SJSA1 (cell line): Measurements from ENCODE around the gene PTGES. TPM values are rescaled to one million over a fixed set of nuclear protein-coding genes. Genes with fewer than 3 reads are reported as not detected.

Source experiments
- DNase-seq, 2 experiments: peaks; one replicate each; pipeline ENCODE4 v3.0.0-alpha.2; 2015 to 2020; ENCODE audit warnings: low spot score in 2 of 2, low read depth in 1 of 2
- H3K27ac ChIP-seq: fragments of 250-450 bp; sonication (Bioruptor Pico); 2 replicates; pipeline ENCODE4 v1.5.1; 2020; ENCODE audit warnings: mild to moderate bottlenecking, moderate library complexity
- H3K27me3 ChIP-seq: fragments of 250-450 bp; sonication (Bioruptor Pico); replicated peaks from 2 replicates; pipeline ENCODE4 v1.5.1; 2020; ENCODE audit warnings: mild to moderate bottlenecking, moderate library complexity
- H3K36me3 ChIP-seq: fragments of 250-450 bp; sonication (Bioruptor Pico); 2 replicates; pipeline ENCODE4 v1.5.1; 2020; ENCODE audit warnings: mild to moderate bottlenecking
- H3K4me1 ChIP-seq: fragments of 250-450 bp; sonication (Bioruptor Pico); replicated peaks from 2 replicates; pipeline ENCODE4 v1.6.1; 2021; ENCODE audit warnings: mild to moderate bottlenecking
- H3K4me3 ChIP-seq: fragments of 250-450 bp; sonication (Bioruptor Pico); 2 replicates; pipeline ENCODE4 v1.5.1; 2020; ENCODE audit warnings: mild to moderate bottlenecking
- H3K9me3 ChIP-seq: fragments of 250-450 bp; sonication (Bioruptor Pico); replicated peaks from 2 replicates; pipeline ENCODE4 v1.5.1; 2020; ENCODE audit warnings: mild to moderate bottlenecking
- total RNA-seq: library from RNA; depleted of rRNA; stranded (reverse); fragments of >200 nt; shearing (Covaris generic); gene quantifications from 2 replicates; pipeline ENCODE4 v1.2.3, GENCODE V29; 2014

The PTGES gene
- total RNA-seq, 1 experiment from 2014 or later: 5.4 TPM

DNA sequence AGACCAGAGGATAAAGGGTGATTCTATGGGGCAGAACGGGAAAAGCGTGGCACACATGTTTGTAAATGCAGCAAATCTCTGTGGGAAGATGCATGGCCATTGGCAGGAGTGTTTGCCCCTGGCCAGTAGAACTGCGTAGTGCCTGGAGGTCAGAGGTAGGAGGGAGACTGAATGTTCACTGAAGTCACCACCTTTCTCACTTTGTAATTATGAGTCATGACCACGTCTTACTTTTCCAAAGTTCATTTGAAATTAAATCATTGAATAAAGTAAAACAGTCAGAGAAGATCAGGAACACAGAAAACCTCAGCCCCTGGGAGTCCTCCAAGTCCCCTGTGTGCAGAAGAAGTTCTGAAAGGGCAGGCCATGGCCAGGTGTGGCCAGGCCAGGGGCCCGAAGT lies 4.6 kb downstream of the PTGES start:
- no peaks in the 10 kb centered on the region for H3K27me3 ChIP-seq
- no peaks in the 10 kb centered on the region; the same call in 1 of the 2 replicates for H3K36me3 ChIP-seq
- no peak overlapping the region for H3K4me3 ChIP-seq
- H3K27ac ChIP-seq: no peak overlapping the region
- no peaks in the 10 kb centered on the region for H3K9me3 ChIP-seq
- H3K4me1 ChIP-seq: peaks cover 67% of the 10 kb centered on the region
- DNase-seq: no peak

- Histone ChIP-seq H3K4me1 (peaks cover 47% of the 10 kb centered on the region), H3K27ac (peak overlapping the region; percentile 75), H3K36me3 (no peaks in the 10 kb centered on the region), H3K27me3 (no peaks in the 10 kb centered on the region), H3K9me3 (no peaks in the 10 kb centered on the region), H3K4me3 (no peak overlapping the region)
- peak in 1 of 2 experiments; percentile 52 for DNase-seq
Observed at GRCh38 chr9:129746092-129746777, 6.6 kb downstream of the PTGES start.

GRCh38 chr9:129745200-129745599 lies 7.6 kb downstream of the PTGES start:
- no peaks in the 10 kb centered on the region for H3K9me3 ChIP-seq

DNA sequence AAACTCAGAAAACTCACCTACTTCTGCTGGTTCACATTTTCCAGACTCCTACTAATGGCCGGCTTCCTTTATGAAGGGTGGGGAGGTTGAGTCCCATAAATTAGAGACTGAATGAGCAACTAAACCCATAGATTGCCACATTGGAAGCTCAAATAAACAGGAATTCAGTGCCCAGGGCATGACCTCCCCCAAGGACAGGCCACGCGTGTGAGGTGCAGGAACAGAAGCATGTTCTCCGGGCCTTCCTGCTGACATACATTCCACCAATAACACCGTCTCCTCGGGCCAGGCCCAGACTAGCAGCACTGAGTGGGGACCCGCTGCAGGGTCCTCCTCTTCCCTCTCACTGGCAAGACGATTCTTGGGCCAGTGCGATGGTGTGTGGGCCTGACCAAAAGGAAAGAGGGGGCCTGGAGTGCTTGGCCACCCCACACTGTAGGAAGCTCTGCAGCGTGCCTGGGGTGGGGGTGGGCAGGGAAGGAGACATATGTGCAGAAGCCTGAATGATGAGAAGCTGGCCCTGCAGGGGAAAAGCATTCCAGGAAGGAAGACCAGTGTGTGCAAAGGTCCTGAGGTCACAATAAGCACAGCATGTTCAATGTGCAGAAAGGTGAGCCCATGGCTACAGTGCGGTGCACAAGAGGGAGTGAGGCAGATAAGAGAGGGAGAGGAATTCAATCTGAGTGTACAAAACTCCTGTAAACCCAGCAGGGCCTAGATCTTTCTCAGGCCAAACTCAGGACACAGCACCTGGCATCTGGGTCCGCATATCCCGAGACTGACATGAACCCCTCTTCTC lies 12.0 kb downstream of the PTGES start:
- Histone ChIP-seq H3K4me1 (peaks cover 7% of the 10 kb centered on the region), H3K27ac (no peak overlapping the region), H3K27me3 (no peaks in the 10 kb centered on the region), H3K36me3 (no peaks in the 10 kb centered on the region), H3K4me3 (no peak overlapping the region), H3K9me3 (no peaks in the 10 kb centered on the region)
- no peak for DNase-seq

More at GRCh38 chr9:129745200-129745599, 7.6 kb downstream of the PTGES start:
- no peak for DNase-seq
- Histone ChIP-seq H3K27ac (no peak overlapping the region), H3K36me3 (no peaks in the 10 kb centered on the region), H3K4me1 (peaks cover 39% of the 10 kb centered on the region), H3K27me3 (no peaks in the 10 kb centered on the region), H3K4me3 (no peak overlapping the region)

GRCh38 chr9:129740174-129740573 lies 12.7 kb downstream of the PTGES start:
- Histone ChIP-seq H3K9me3 (no peaks in the 10 kb centered on the region), H3K4me3 (no peak overlapping the region), H3K4me1 (peaks cover 6% of the 10 kb centered on the region), H3K27me3 (no peaks in the 10 kb centered on the region), H3K36me3 (no peaks in the 10 kb centered on the region), H3K27ac (no peak overlapping the region)
- DNase-seq: no peak

DNA sequence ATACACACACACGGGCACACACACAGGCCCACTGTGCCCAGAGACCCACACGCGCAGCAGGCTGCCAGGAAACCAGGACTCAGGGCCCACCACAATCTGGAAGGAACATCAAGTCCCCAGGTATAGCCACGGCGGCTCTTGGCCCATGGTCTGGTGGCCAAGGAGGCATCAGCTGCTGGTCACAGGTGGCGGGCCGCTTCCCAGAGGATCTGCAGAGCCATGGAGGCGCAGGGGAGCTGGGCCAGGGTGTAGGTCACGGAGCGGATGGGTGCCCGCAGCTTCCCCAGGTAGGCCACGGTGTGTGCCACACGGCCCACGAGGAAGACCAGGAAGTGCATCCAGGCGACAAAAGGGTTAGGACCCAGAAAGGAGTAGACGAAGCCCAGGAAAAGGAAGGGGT lies 13.4 kb downstream of the PTGES start:
- DNase-seq: no peak
- H3K9me3 ChIP-seq: no peaks in the 10 kb centered on the region
- peaks cover 6% of the 10 kb centered on the region for H3K4me1 ChIP-seq
- no peaks in the 10 kb centered on the region for H3K27me3 ChIP-seq
- H3K27ac ChIP-seq: no peak overlapping the region
- H3K36me3 ChIP-seq: no peaks in the 10 kb centered on the region
- no peak overlapping the region for H3K4me3 ChIP-seq

DNA sequence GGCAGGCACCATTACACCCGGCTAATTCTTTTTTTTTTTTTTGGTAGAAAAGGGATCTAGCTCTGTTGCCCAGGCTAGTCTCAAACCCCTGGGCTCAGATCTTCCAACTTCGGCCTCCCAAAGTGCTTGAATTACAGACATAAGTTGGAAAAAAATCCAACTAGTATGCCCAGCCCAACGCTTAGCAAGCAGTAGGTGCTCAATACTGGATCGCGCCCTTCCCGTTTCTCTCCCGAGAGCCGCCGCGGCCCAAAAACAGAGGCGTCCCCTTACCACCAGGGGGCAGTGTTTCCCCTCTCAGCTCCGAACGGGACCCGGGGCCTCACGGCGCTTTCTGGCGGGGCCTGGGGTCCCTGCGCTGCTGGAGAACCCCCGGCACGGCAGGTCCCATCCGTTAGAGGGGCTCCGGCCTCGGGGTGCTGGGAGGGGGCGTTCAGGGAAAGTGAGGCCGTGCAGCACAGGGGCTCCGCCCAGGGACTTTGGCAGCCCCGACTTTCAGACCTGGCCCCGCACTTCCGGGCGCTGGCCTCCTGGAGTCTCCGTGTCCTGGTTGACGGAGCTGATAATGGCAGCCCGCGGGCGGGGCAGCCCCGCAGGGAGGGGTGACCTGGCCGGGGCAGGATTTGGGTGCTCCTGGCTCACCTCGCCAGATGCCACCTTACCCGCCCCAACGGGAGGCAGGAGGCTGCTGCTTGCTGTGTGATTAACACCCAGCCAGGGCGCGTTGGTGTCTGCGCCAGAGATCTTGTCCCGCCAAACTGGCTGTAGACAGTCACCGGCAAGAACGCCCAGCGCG lies 15.2 kb downstream of the PTGES start:
- no peaks in the 10 kb centered on the region for H3K9me3 ChIP-seq
- peaks cover 6% of the 10 kb centered on the region for H3K4me1 ChIP-seq
- H3K27ac ChIP-seq: peak overlapping the region; percentile 66
- H3K27me3 ChIP-seq: no peaks in the 10 kb centered on the region
- peak; percentile 79 to 89 for DNase-seq
- H3K36me3 ChIP-seq: no peaks in the 10 kb centered on the region
- H3K4me3 ChIP-seq: peak overlapping the region; percentile 34

DNA sequence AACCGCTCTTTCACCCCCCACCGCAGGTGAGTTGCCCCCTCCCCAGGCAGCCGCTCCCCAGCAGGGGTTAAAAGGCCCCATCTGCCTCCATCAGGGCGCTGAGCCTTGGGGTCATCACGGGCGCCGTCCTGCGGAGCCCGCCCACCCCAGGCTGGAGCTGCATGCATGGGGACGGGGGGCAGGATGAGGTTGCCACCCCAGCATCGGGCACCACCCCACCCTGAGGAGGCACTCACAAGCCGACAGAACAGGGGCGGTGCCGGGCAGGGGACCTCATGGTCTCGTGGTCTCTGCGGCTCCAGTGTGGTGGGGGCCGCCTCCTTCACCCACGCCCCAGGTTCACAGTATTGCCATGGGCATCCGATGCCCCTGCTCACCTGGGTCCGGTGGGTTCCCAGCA lies 16.5 kb downstream of the PTGES start:
- no peak overlapping the region for H3K27ac ChIP-seq
- no peak overlapping the region for H3K4me3 ChIP-seq
- no peaks in the 10 kb centered on the region for H3K36me3 ChIP-seq
- H3K27me3 ChIP-seq: no peaks in the 10 kb centered on the region
- no peaks in the 10 kb centered on the region for H3K9me3 ChIP-seq
- no peak for DNase-seq
- peaks cover 6% of the 10 kb centered on the region for H3K4me1 ChIP-seq

DNA sequence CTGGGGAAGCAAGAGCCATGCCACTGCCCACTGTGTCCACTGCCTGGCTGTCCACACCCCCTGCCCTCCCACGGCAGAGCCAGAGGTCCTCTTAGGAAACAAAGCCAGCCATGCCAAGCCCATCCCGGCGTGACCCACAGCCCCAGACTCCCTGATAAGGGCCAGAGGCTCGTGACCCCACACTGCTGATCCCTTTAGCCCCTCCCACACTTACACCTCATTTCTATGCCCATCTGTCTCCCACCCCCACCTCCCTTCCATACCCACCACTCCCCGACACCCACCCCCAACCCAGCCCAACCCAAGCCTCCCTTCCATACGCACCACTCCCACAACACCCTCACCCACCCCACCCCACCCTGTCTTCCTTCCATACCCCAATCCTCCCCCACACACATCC lies 17.3 kb downstream of the PTGES start:
- no peak overlapping the region for H3K4me3 ChIP-seq

DNA sequence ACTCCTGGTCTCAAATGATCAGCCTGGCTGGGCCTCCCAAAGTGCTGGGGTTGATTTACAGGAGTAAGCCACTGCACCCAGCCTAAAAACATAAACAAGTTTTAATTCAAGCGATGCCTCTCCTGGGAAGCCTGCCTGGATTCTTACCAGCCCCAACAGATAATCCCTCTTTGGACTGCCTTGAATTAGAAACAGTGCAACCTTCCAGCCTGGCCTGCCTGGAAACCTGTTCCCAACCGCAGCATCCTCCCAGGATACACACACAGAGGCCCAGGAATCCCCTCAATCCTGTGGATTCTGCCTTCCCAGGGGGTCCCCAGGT lies 19.2 kb downstream of the PTGES start:
- H3K27ac ChIP-seq: no peak overlapping the region
- H3K4me3 ChIP-seq: no peak overlapping the region
- H3K9me3 ChIP-seq: no peaks in the 10 kb centered on the region
- no peaks in the 10 kb centered on the region for H3K36me3 ChIP-seq
- no peak for DNase-seq
- peaks cover 6% of the 10 kb centered on the region for H3K4me1 ChIP-seq
- no peaks in the 10 kb centered on the region for H3K27me3 ChIP-seq

More for the DNA sequence above, 17.3 kb downstream of the PTGES start:
- H3K9me3 ChIP-seq: no peaks in the 10 kb centered on the region
- peaks cover 6% of the 10 kb centered on the region for H3K4me1 ChIP-seq
- DNase-seq: no peak
- H3K27ac ChIP-seq: no peak overlapping the region
- no peaks in the 10 kb centered on the region for H3K27me3 ChIP-seq
- no peaks in the 10 kb centered on the region for H3K36me3 ChIP-seq

DNA sequence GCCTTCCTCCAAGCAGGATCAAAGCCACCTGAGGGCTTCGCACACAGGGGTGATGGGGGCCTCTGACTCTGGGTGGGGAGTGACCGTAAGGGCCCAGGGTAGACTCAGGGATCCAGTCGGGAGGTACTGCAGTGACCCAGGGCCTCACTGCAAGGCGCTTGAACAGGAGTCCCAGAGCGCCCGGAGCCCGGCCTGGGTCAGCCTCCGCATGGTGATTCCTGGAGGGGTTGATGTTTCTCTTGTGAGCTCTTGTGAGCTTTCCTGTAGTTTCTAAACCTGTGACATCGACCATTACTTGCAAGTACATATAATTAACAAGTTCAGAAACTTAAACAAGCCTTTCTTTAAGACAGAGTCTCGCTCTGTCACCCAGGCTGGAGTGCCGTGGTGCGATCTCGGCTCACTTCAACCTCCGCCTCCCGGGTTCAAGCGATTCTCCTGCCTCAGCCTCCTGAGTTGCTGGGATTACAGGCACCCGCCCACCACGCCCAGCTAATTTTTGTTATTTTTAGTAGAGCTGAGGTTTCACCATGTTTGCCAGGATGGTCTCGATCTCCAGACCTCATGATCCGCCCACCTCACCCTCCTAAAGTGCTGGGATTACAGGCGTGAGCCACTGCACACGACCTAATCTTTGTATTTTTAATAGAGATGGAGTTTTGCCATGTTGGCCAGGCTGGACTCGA lies 19.8 kb downstream of the PTGES start:
- H3K4me1 ChIP-seq: peaks cover 6% of the 10 kb centered on the region
- no peak overlapping the region for H3K27ac ChIP-seq
- H3K27me3 ChIP-seq: no peaks in the 10 kb centered on the region
- H3K4me3 ChIP-seq: no peak overlapping the region
- H3K9me3 ChIP-seq: no peaks in the 10 kb centered on the region
- no peaks in the 10 kb centered on the region for H3K36me3 ChIP-seq
- no peak for DNase-seq

DNA sequence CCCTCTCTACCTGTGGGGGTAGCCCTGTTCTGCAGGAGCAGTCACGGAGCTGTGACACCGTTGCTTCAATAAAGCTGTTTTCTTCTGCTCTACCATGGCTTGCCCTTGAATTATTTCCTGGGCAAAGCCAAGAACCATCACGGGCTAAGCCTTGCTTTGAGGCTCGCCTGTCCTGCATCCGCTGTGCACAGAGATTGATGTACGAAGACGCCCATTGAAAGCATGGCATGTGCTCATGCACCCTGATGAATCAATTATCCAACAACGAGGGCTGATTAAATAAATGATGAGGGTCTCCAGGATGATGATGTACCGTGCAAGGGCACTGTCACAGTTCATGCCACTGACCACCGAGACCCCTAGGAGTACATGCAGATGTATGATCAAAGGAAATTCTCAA lies 20.7 kb downstream of the PTGES start:
- no peak overlapping the region for H3K4me3 ChIP-seq
- H3K36me3 ChIP-seq: no peaks in the 10 kb centered on the region
- H3K27ac ChIP-seq: no peak overlapping the region
- no peak for DNase-seq
- no peaks in the 10 kb centered on the region for H3K27me3 ChIP-seq
- H3K4me1 ChIP-seq: peaks cover 3% of the 10 kb centered on the region
- no peaks in the 10 kb centered on the region for H3K9me3 ChIP-seq

GRCh38 chr9:129731477-129732085 lies 21.3 kb downstream of the PTGES start:
- Histone ChIP-seq H3K4me1 (peaks cover 8% of the 10 kb centered on the region), H3K9me3 (no peaks in the 10 kb centered on the region), H3K36me3 (no peaks in the 10 kb centered on the region)

More at GRCh38 chr9:129731477-129732085, 21.3 kb downstream of the PTGES start:
- H3K27ac ChIP-seq: no peak overlapping the region
- no peak overlapping the region for H3K4me3 ChIP-seq
- H3K27me3 ChIP-seq: no peaks in the 10 kb centered on the region
- no peak for DNase-seq
